Common myeloid progenitor, CD34-positive (primary cell): Measurements from ENCODE around the gene LYSMD2.

Experiments
- CTCF ChIA-PET: fragments of 350-600 bp; sonication (Branson Sonifier 250); formaldehyde crosslinking; loops from one replicate; lab custom pipeline; 2021; ENCODE audit warnings: antibody characterized with exemption; lab: Charles Lee
- POLR2A ChIA-PET: fragments of 350-600 bp; sonication (Branson Sonifier 250); formaldehyde crosslinking; loops from one replicate; lab custom pipeline; 2021; ENCODE audit warnings: antibody characterized with exemption; lab: Charles Lee
- DNase-seq, 3 donors: peaks; one replicate each; pipeline versions ENCODE4 v3.0.0 to v3.0.0-alpha.2; 2013
- H3K27ac ChIP-seq, 2 experiments: 1 replicate in 1 of 2; 2 replicates in 1 of 2; pipeline ENCODE4 v1.7.0; 2013; ENCODE audit warnings: inconsistent platforms in 2 of 2, low read length in 2 of 2, mild to moderate bottlenecking in 2 of 2, low read depth in 1 of 2, moderate library complexity in 1 of 2; ENCODE audit not compliant: severe bottlenecking in 2 of 2, insufficient read depth in 1 of 2, poor library complexity in 1 of 2
- H3K27me3 ChIP-seq, 5 experiments: replicated peaks in 2 of 5; 1 replicate in 3 of 5; 2 replicates in 2 of 5; pipeline versions ENCODE4 v1.6.1 to v1.7.0; 2013; ENCODE audit warnings: low read length in 4 of 5, mild to moderate bottlenecking in 2 of 5, moderate library complexity in 2 of 5, inconsistent platforms in 1 of 5; ENCODE audit not compliant: insufficient read depth in 5 of 5, control insufficient read depth in 4 of 5
- H3K36me3 ChIP-seq, 4 experiments: 1 replicate in 2 of 4; 2 replicates in 2 of 4; pipeline versions ENCODE4 v1.6.1 to v1.7.0; 2013; ENCODE audit warnings: low read length in 3 of 4, control low read depth in 1 of 4, mild to moderate bottlenecking in 1 of 4; ENCODE audit not compliant: control insufficient read depth in 4 of 4, insufficient read depth in 4 of 4
- H3K4me1 ChIP-seq, 4 experiments: 1 replicate in 3 of 4; 2 replicates in 1 of 4; pipeline versions ENCODE4 v1.6.1 to v1.7.1; 2013; ENCODE audit warnings: low read length in 3 of 4, mild to moderate bottlenecking in 3 of 4, control low read depth in 1 of 4, inconsistent platforms in 1 of 4, moderate library complexity in 1 of 4; ENCODE audit not compliant: control insufficient read depth in 4 of 4, insufficient read depth in 4 of 4; ENCODE audit errors: control extremely low read depth in 1 of 4
- H3K4me3 ChIP-seq, 7 experiments: 1 replicate in 4 of 7; 2 replicates in 3 of 7; pipeline versions ENCODE4 v1.5.1 to v1.7.0; 2013; ENCODE audit warnings: mild to moderate bottlenecking in 7 of 7, low read length in 6 of 7, moderate library complexity in 6 of 7, inconsistent platforms in 2 of 7, low read depth in 2 of 7, control low read depth in 1 of 7; ENCODE audit not compliant: insufficient read depth in 4 of 7, control insufficient read depth in 1 of 7; ENCODE audit errors: extremely low read depth in 1 of 7
- H3K9me3 ChIP-seq, 5 experiments: 1 replicate in 4 of 5; 2 replicates in 1 of 5; pipeline versions ENCODE4 v1.6.1 to v1.7.1; 2013; ENCODE audit warnings: low read length in 4 of 5, mild to moderate bottlenecking in 2 of 5, inconsistent platforms in 1 of 5, low read depth in 1 of 5, moderate library complexity in 1 of 5; ENCODE audit not compliant: control insufficient read depth in 4 of 5, insufficient read depth in 2 of 5; ENCODE audit errors: control extremely low read depth in 1 of 5
- WGBS: methylation state at CpG from one replicate; pipeline ENCODE4 v1.1.5; 2013; ENCODE audit not compliant: insufficient coverage; 5-methylcytosine and 5-hydroxymethylcytosine counted together

LYSMD2 gene

GRCh38 chr15:51677452-51677851 lies 60.0 kb downstream of the LYSMD2 start:
- Histone ChIP-seq H3K36me3 (no peaks in the 10 kb centered on the region), H3K27me3 (peaks cover 4 to 18% (median 11%) of the 10 kb centered on the region in 5 experiments), H3K4me1 (peaks cover 0 to 9% (median 7%) of the 10 kb centered on the region in 4 experiments), H3K27ac (no peak overlapping the region), H3K9me3 (no peaks in the 10 kb centered on the region), H3K4me3 (no peak overlapping the region)
- ChIA-PET CTCF (no interaction called here), POLR2A (no interaction called here)
- 100% methylated on average over 1 of the region's 2 CpGs for WGBS
- no peak for DNase-seq

GRCh38 chr15:51677021-51677420 lies 60.4 kb downstream of the LYSMD2 start:
- Histone ChIP-seq H3K9me3 (no peaks in the 10 kb centered on the region), H3K4me3 (no peak overlapping the region), H3K36me3 (no peaks in the 10 kb centered on the region), H3K4me1 (peaks cover 0 to 13% (median 7%) of the 10 kb centered on the region in 4 experiments), H3K27ac (no peak overlapping the region), H3K27me3 (peaks cover 4 to 15% (median 8%) of the 10 kb centered on the region in 5 experiments)
- DNase-seq, result no peak
- CTCF ChIA-PET, result no interaction called here
- POLR2A ChIA-PET, result no interaction called here
- no CpG with 5 or more reads among the region's 1 CpG for whole genome bisulfite sequencing

DNA sequence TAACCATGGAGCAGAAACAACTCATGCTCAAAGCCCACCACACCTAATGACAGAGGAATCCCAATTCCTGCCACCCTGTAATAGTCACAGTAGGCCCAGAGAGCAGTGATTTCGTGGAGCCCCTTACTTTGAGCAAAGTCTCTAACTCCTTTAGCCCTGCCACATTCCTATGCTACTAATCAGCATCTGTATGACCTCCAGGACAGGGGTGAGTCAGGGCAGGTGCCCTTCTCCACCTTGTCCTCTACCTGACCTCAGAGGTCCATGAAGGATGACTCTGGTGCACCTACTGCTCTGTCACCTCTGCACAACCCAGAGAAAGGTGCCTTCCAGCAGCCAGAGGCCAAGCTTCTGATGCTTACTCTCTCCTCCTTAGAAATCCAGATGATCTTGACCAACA lies 62.2 kb downstream of the LYSMD2 start:
- no peak overlapping the region for H3K4me3 ChIP-seq
- peaks cover 0 to 3% (median 1%) of the 10 kb centered on the region in 5 experiments for H3K27me3 ChIP-seq
- no peak for DNase-seq
- H3K36me3 ChIP-seq, result no peaks in the 10 kb centered on the region
- POLR2A ChIA-PET, result interaction anchor here (0.8 kb wide), 1 partner anchor 9 kb away, joined by 4 read pairs; no protein-coding TSS in a partner anchor
- no peak overlapping the region for H3K27ac ChIP-seq
- CTCF ChIA-PET, result no interaction called here
- H3K4me1 ChIP-seq, result peaks cover 0 to 6% (median 0%) of the 10 kb centered on the region in 4 experiments
- H3K9me3 ChIP-seq, result no peaks in the 10 kb centered on the region
- WGBS, result 86% methylated on average over 1 of the region's 1 CpG
